Body of pancreas (tissue), 4 donors: ENCODE data around the gene GATB.

Experiments used
- CTCF ChIP-seq, 7 experiments: fragments of 450-650 bp in 4 of 7; fragments of 200-600 bp in 3 of 7; sonication (generic) in 3 of 7; IDR thresholded peaks; one replicate each; pipeline ENCODE4 v1.5.1; 2016 to 2019; ENCODE audit warnings: antibody characterized with exemption in 7 of 7
- POLR2A ChIP-seq, 3 donors: fragments of 450-650 bp; IDR thresholded peaks; one replicate each; pipeline ENCODE4 v1.6.1; 2016; ENCODE audit warnings: antibody characterized with exemption in 3 of 3, mild to moderate bottlenecking in 2 of 3

DNA sequence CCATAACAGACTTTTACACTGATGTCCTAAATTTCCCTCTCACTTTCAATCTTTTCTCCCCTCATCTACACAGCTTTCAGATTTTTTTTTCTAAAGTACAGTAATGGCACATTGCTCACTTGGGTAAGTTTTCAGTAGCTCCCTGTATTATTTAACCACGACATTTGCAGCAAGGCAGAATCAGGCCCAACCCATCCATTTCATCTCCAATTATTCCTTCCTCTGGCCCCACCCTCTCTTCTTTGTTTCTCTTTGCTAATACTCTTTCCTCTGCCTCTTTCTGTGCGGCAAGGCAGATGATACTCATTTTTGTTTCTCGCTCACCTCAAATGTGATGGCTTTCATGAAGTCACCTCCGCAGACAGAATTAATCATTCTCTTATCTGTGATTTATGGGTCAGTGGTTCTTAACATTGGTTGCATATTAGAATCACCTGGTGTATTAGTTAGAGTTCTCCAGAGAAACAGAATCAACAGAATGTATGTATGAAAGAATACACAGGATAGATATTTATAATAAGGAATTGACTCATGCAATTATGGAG, 43.4 kb upstream of the GATB start:
- TF ChIP-seq CTCF (IDR thresholded peaks at IDR 0.05) = no peak
- no peak for TF ChIP-seq POLR2A (IDR thresholded peaks at IDR 0.05)
